OCI-LY3 (cell line): ENCODE data around the gene MICB.
"Not testable (repeated sequence)": the region's sequence is repeated elsewhere in the genome, so short reads cannot be mapped to it uniquely, and the experiment has no call there.

ENCODE experiments used
- H2AFZ ChIP-seq: fragments of 200-600, 300-600 bp; shearing (Covaris generic); 2 replicates; pipeline ENCODE4 v1.6.0; 2014; ENCODE audit warnings: antibody characterized with exemption, low read depth, low read length
- H3K27ac ChIP-seq: fragments of 200-600, 300-600 bp; sonication (generic); 2 replicates; pipeline ENCODE4 v1.5.1; 2014; ENCODE audit warnings: mild to moderate bottlenecking, low read length, moderate library complexity, mixed read lengths
- H3K27me3 ChIP-seq: fragments of 200-600, 300-600 bp; sonication (generic); 2 replicates; pipeline ENCODE4 v1.6.1; 2014; ENCODE audit warnings: low read depth, low read length, mixed read lengths
- H3K36me3 ChIP-seq: fragments of 200-600, 300-600 bp; sonication (generic); replicated peaks from 2 replicates; pipeline ENCODE3; 2014; ENCODE audit warnings: low read depth, low read length, mixed read lengths
- H3K4me1 ChIP-seq: fragments of 300-600, 200-600 bp; sonication (generic); 2 replicates; pipeline ENCODE4 v1.6.1; 2014; ENCODE audit warnings: low read length, mixed read lengths
- H3K4me2 ChIP-seq: fragments of 200-600, 300-600 bp; sonication (generic); 2 replicates; pipeline ENCODE4 v1.6.1; 2014; ENCODE audit warnings: low read length, mixed read lengths
- H3K4me3 ChIP-seq: fragments of 300-600, 200-600 bp; sonication (generic); 2 replicates; pipeline ENCODE4 v1.5.1; 2014; ENCODE audit warnings: antibody characterized with exemption, mild to moderate bottlenecking, low read length, moderate library complexity
- H3K79me2 ChIP-seq: fragments of 300-600, 200-600 bp; shearing (Covaris generic); 2 replicates; pipeline ENCODE4 v1.6.1; 2014; ENCODE audit warnings: mild to moderate bottlenecking, low read length, mixed read lengths
- H3K9ac ChIP-seq: fragments of 300-600, 200-600 bp; shearing (Covaris generic); 2 replicates; pipeline ENCODE4 v1.6.0; 2014; ENCODE audit warnings: mild to moderate bottlenecking, low read length, moderate library complexity
- H3K9me3 ChIP-seq: fragments of 200-600, 300-600 bp; shearing (Covaris generic); 2 replicates; pipeline ENCODE4 v1.6.1; 2014; ENCODE audit warnings: low read length, mixed read lengths; ENCODE audit not compliant: insufficient read depth
- H4K20me1 ChIP-seq: fragments of 200-600, 300-600 bp; sonication (generic); 2 replicates; pipeline ENCODE4 v1.6.1; 2016; ENCODE audit warnings: low read length, mixed read lengths; ENCODE audit not compliant: insufficient read depth
- EZH2phosphoT487 ChIP-seq: fragments of 200-600 bp; shearing (Covaris generic); IDR thresholded peaks from 2 replicates; pipeline ENCODE4 v1.6.1; 2018; ENCODE audit warnings: antibody characterized with exemption, mixed run types, low read depth
- TF ChIP-seq, protein P1 (sequence below): fragments of 200-600, 300-600 bp; sonication (generic); IDR thresholded peaks from 2 replicates; pipeline ENCODE4 v1.5.1; 2014; ENCODE audit warnings: antibody characterized with exemption, low read length, low read depth

MICB gene

GRCh38 chr6:31495580-31495979 lies 2.4 kb upstream of the MICB start:
- H3K27ac ChIP-seq: no peak overlapping the region
- H2AFZ ChIP-seq: no peak overlapping the region
- peaks cover 13% of the 10 kb centered on the region for H3K79me2 ChIP-seq
- H3K4me2 ChIP-seq: peak overlapping the region; percentile 67
- H3K4me1 ChIP-seq: peaks cover 11% of the 10 kb centered on the region; the same call in 1 of the 2 replicates
- H3K9me3 ChIP-seq: no peaks in the 10 kb centered on the region
- H3K9ac ChIP-seq: peak overlapping the region; percentile 71
- peak overlapping the region; percentile 87 for H3K4me3 ChIP-seq
- H3K27me3 ChIP-seq: no peaks in the 10 kb centered on the region
- 0 out of 2 replicates have a peak, but pooled peaks cover 1% of the 10 kb centered on the region for H4K20me1 ChIP-seq
- H3K36me3 ChIP-seq: no peaks in the 10 kb centered on the region
- TF ChIP-seq EZH2phosphoT487: no peak
- TF ChIP-seq, protein P1, sequence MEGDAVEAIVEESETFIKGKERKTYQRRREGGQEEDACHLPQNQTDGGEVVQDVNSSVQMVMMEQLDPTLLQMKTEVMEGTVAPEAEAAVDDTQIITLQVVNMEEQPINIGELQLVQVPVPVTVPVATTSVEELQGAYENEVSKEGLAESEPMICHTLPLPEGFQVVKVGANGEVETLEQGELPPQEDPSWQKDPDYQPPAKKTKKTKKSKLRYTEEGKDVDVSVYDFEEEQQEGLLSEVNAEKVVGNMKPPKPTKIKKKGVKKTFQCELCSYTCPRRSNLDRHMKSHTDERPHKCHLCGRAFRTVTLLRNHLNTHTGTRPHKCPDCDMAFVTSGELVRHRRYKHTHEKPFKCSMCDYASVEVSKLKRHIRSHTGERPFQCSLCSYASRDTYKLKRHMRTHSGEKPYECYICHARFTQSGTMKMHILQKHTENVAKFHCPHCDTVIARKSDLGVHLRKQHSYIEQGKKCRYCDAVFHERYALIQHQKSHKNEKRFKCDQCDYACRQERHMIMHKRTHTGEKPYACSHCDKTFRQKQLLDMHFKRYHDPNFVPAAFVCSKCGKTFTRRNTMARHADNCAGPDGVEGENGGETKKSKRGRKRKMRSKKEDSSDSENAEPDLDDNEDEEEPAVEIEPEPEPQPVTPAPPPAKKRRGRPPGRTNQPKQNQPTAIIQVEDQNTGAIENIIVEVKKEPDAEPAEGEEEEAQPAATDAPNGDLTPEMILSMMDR: no peak

- not testable (repeated sequence) for H2AFZ ChIP-seq, H3K4me3 ChIP-seq, H3K27me3 ChIP-seq, H3K27ac ChIP-seq, H3K36me3 ChIP-seq, H4K20me1 ChIP-seq, H3K9ac ChIP-seq, H3K4me2 ChIP-seq, H3K4me1 ChIP-seq, H3K9me3 ChIP-seq
- H3K79me2 ChIP-seq: peaks cover 16% of the 10 kb centered on the region
Observed at GRCh38 chr6:31496826-31497225, 1.1 kb upstream of the MICB start.

GRCh38 chr6:31498748-31499147 lies 803 bp downstream of the MICB start:
- no peaks in the 10 kb centered on the region for H3K36me3 ChIP-seq
- H3K4me3 ChIP-seq: no peak overlapping the region
- 0 out of 2 replicates have a peak, but pooled peaks cover 3% of the 10 kb centered on the region for H3K4me1 ChIP-seq
- H3K9me3 ChIP-seq: no peaks in the 10 kb centered on the region
- H3K4me2 ChIP-seq: no peak overlapping the region
- H3K27me3 ChIP-seq: no peaks in the 10 kb centered on the region
- H3K27ac ChIP-seq: no peak overlapping the region
- peaks cover 30% of the 10 kb centered on the region for H3K79me2 ChIP-seq
- no peak overlapping the region for H2AFZ ChIP-seq
- 0 out of 2 replicates have a peak, but pooled peaks cover 3% of the 10 kb centered on the region for H4K20me1 ChIP-seq
- H3K9ac ChIP-seq: no peak overlapping the region
- TF ChIP-seq EZH2phosphoT487: no peak
- TF ChIP-seq, protein P1: no peak

DNA sequence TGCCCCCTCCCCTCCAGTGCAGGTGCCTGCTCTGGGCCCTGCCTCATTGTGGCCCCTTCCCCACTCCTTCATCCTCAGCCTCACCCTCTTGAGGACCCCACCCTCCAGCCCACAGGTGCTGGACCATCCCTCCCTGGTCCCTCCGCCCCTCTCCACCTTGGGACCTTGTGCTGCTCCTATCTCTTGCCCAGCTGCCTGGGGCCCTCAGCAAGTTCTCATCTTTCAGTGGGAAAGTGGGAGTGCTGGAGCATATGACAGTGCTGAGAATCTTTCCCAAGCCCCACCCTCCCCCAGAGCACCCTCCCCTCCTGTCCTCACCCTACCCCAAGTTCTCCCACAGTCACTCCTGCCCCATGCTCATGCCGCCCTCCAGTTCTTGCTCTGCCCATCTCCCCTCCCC lies 1.7 kb downstream of the MICB start:
- H3K79me2 ChIP-seq: peaks cover 33% of the 10 kb centered on the region
- not testable (repeated sequence) for H3K27me3 ChIP-seq, H3K27ac ChIP-seq, H4K20me1 ChIP-seq, H3K9me3 ChIP-seq, H3K4me1 ChIP-seq, H3K36me3 ChIP-seq, H3K4me2 ChIP-seq, H3K9ac ChIP-seq, H2AFZ ChIP-seq, H3K4me3 ChIP-seq

DNA sequence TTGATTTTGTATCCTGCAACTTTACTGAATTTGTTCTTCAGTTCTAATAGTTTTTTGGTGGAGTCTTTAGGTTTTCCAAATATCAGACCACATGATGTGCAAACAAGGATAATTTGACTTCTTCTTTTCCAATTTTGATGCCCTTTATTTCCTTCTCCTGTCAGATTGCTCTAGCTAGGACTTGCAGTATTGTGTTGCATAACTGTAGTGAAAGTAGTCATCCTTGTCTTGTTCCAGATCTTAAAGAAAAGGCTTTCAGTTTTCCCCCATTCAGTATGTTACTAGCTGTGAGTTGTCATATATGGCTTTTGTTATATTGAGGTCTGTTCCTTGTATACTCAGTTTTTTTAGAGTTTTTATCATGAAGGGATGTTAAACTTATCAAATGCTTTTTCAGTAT lies 4.6 kb downstream of the MICB start:
- H3K4me1 ChIP-seq: no peaks in the 10 kb centered on the region
- no peak overlapping the region for H3K9ac ChIP-seq
- H3K4me2 ChIP-seq: no peak overlapping the region
- H3K27me3 ChIP-seq: no peaks in the 10 kb centered on the region
- H3K36me3 ChIP-seq: no peaks in the 10 kb centered on the region
- H3K79me2 ChIP-seq: peaks cover 25% of the 10 kb centered on the region
- no peak overlapping the region for H2AFZ ChIP-seq
- no peaks in the 10 kb centered on the region for H3K9me3 ChIP-seq
- H3K27ac ChIP-seq: no peak overlapping the region
- H3K4me3 ChIP-seq: no peak overlapping the region
- H4K20me1 ChIP-seq: 0 out of 2 replicates have a peak, but pooled peaks cover 3% of the 10 kb centered on the region
- no peak for TF ChIP-seq EZH2phosphoT487
- TF ChIP-seq, protein P1: no peak

DNA sequence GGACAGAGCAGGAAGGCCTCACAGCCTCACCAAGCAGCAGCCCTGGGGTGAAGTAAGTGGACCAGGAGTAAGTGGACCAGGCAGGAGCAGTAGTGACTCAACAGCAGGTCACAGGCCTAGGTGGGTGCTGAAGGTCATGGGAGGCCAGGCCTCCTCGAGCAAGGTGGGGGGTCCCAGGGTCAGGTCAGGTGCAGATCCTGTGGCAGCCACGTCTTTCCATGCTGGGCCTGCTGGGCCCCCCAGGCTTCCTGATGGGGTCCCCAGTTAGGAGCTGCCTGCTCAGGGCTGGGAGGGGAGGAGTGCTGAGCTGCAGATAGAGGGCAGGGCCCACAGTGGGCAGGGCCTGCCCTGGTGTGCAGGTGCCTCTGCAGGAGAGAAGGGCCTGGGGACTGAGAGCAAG lies 11.1 kb downstream of the MICB start:
- not testable (repeated sequence) for H3K27ac ChIP-seq

More for the DNA sequence above, 11.1 kb downstream of the MICB start:
- H3K27me3 ChIP-seq, H2AFZ ChIP-seq, H3K4me1 ChIP-seq, H3K9ac ChIP-seq, H3K4me3 ChIP-seq, H3K79me2 ChIP-seq, H3K4me2 ChIP-seq, H4K20me1 ChIP-seq, H3K36me3 ChIP-seq, H3K9me3 ChIP-seq: not testable (repeated sequence)
